ENCODE measurements around the gene QRSL1. TPM values are rescaled to one million over a fixed set of nuclear protein-coding genes. Genes with fewer than 3 reads are reported as not detected.

Gene QRSL1
- total RNA-seq = 12.5 and 22.4 TPM in 2 replicates

GRCh38 chr6:106629103-106629858, at the start of gene QRSL1, which contains the start of gene RTN4IP1:
TSS of gene QRSL1 (plus strand) at chr6:106629578. CDS start at chr6:106629682, 104 bp downstream.
TSS of gene RTN4IP1 (minus strand) at chr6:106629498. CDS start at chr6:106629021, 477 bp downstream.

Other genes starting within 250 kb of the QRSL1 start
- 5.1 and 6.8 TPM in 2 replicates for gene RTN4IP1, start 80 bp upstream of the QRSL1 start, total RNA-seq

Data from tracheal epithelial cell (primary cell).